ENCODE measurements around the gene SPECC1.

Gene SPECC1

GRCh38 chr17:20202141-20202621 is 193.0 kb downstream of the SPECC1 start:
- no peak for TF ChIP-seq CTCF (IDR thresholded peaks at IDR 0.05; ENCODE audit: extremely low read depth, missing control alignments)
- no peak for DNase-seq (ENCODE audit: low spot score)

- DNase-seq (ENCODE audit: low spot score): no peak
- TF ChIP-seq CTCF (IDR thresholded peaks at IDR 0.05; ENCODE audit: extremely low read depth, missing control alignments): no peak
These were observed 193.9 kb downstream of the SPECC1 start for GRCh38 chr17:20203018-20203417.

GRCh38 chr17:20203761-20204263 is 194.7 kb downstream of the SPECC1 start:
- peak; percentile 26 for DNase-seq (ENCODE audit: low spot score)
- no peak for TF ChIP-seq CTCF (IDR thresholded peaks at IDR 0.05; ENCODE audit: extremely low read depth, missing control alignments)

GRCh38 chr17:20205609-20206008 is 196.4 kb downstream of the SPECC1 start:
- TF ChIP-seq CTCF (IDR thresholded peaks at IDR 0.05; ENCODE audit: extremely low read depth, missing control alignments): no peak
- DNase-seq (ENCODE audit: low spot score): no peak

GRCh38 chr17:20206068-20206467 is 196.9 kb downstream of the SPECC1 start:
- DNase-seq (ENCODE audit: low spot score): no peak
- no peak for TF ChIP-seq CTCF (IDR thresholded peaks at IDR 0.05; ENCODE audit: extremely low read depth, missing control alignments)

GRCh38 chr17:20206591-20206990 is 197.4 kb downstream of the SPECC1 start:
- DNase-seq (ENCODE audit: low spot score): no peak
- no peak for TF ChIP-seq CTCF (IDR thresholded peaks at IDR 0.05; ENCODE audit: extremely low read depth, missing control alignments)

- DNase-seq (ENCODE audit: low spot score): no peak
- TF ChIP-seq CTCF (IDR thresholded peaks at IDR 0.05; ENCODE audit: extremely low read depth, missing control alignments): no peak
These were observed 198.3 kb downstream of the SPECC1 start for GRCh38 chr17:20207262-20207985.

Data from GM20000 (cell line).